Testis (tissue), 2 donors: Measurements from ENCODE around the gene PTPRN2.

Experiments
- CTCF ChIP-seq, 3 experiments: fragments of 450-650 bp in 2 of 3; fragments of 200-600 bp in 1 of 3; sonication (generic) in 1 of 3; IDR thresholded peaks; one replicate each; pipeline ENCODE4 v1.5.1; 2016 to 2019; ENCODE audit warnings: antibody characterized with exemption in 3 of 3, mild to moderate bottlenecking in 2 of 3, moderate library complexity in 1 of 3
- POLR2A ChIP-seq: fragments of 450-650 bp; IDR thresholded peaks from one replicate; pipeline ENCODE4 v1.6.1; 2017; ENCODE audit warnings: antibody characterized with exemption, mild to moderate bottlenecking, moderate library complexity

GRCh38 chr7:158383665-158384064, 204.0 kb downstream of the PTPRN2 start:
- TF ChIP-seq POLR2A (no peak), CTCF (IDR thresholded peaks at IDR 0.05) (no peak)
